D721Med (cell line): ENCODE measurements around the gene ERICH4.
"Not testable (repeated sequence)": the region's sequence is repeated elsewhere in the genome, so short reads cannot be mapped to it uniquely, and the experiment has no call there.

Experiments used
- DNase-seq: peaks from one replicate; pipeline ENCODE4 v3.0.0; 2011; ENCODE audit warnings: low spot score; ENCODE audit not compliant: insufficient read length
- FAIRE-seq: peaks from 2 replicates; lab custom pipeline; 2011; peaks lifted over from hg19 to GRCh38; lab: Jason Lieb, UNC
- CTCF ChIP-seq: IDR thresholded peaks from 2 replicates; pipeline ENCODE4 v1.5.1; 2012; ENCODE audit warnings: mild to moderate bottlenecking, control low read depth; ENCODE audit not compliant: insufficient read depth; ENCODE audit errors: missing control alignments

The ERICH4 gene

GRCh38 chr19:41399525-41399924, 43.4 kb upstream of the ERICH4 start:
- no peak for TF ChIP-seq CTCF
- DNase-seq (no peak), FAIRE-seq (no peak)

- FAIRE-seq: no peak
- no peak for TF ChIP-seq CTCF
- DNase-seq: no peak
Measured at GRCh38 chr19:41401483-41401882, 41.5 kb upstream of the ERICH4 start.

- DNase-seq: no peak
- no peak for TF ChIP-seq CTCF
- FAIRE-seq: no peak
Measured at GRCh38 chr19:41402010-41402409, 40.9 kb upstream of the ERICH4 start.

GRCh38 chr19:41403181-41403970, 39.6 kb upstream of the ERICH4 start:
- FAIRE-seq (no peak), DNase-seq (no peak)
- TF ChIP-seq CTCF: no peak

GRCh38 chr19:41405776-41406175, 37.2 kb upstream of the ERICH4 start:
- DNase-seq (no peak), FAIRE-seq (no peak)

GRCh38 chr19:41407271-41407670, 35.7 kb upstream of the ERICH4 start:
- DNase-seq (no peak), FAIRE-seq (no peak)
- no peak for TF ChIP-seq CTCF

More at GRCh38 chr19:41405776-41406175, 37.2 kb upstream of the ERICH4 start:
- no peak for TF ChIP-seq CTCF

- TF ChIP-seq CTCF: peak; percentile 2
- no peak for FAIRE-seq
- no peak for DNase-seq
Measured at GRCh38 chr19:41408256-41408655, 34.7 kb upstream of the ERICH4 start.

- not testable (repeated sequence) for FAIRE-seq, DNase-seq
Measured at GRCh38 chr19:41408846-41409245, 34.1 kb upstream of the ERICH4 start.
